Lung (tissue), 12 donors: Measurements from ENCODE around the gene HSPG2. TPM values are rescaled to one million over a fixed set of nuclear protein-coding genes. Genes with fewer than 3 reads are reported as not detected.

Source experiments
- ATAC-seq: fragments of 200-7000 bp; cut with Tn5 transposase; one replicate; pipeline ENCODE4 v1.9.1; 2020; ENCODE audit warnings: moderate number of reproducible peaks; ENCODE audit not compliant: insufficient read depth, low FRiP score
- DNase-seq, 3 donors: peaks; one replicate each; pipeline ENCODE4 v3.0.0-alpha.2; 2013 to 2017
- H3K27ac ChIP-seq, 2 donors: one replicate each; pipeline ENCODE4 v1.5.1; 2013; ENCODE audit warnings: mild to moderate bottlenecking in 2 of 2, moderate library complexity in 2 of 2, control low read depth in 1 of 2, inconsistent platforms in 1 of 2, low read depth in 1 of 2, low read length in 1 of 2
- H3K27me3 ChIP-seq, 3 donors: one replicate each; pipeline ENCODE4 v1.5.1; 2013; ENCODE audit warnings: low read length in 2 of 3; ENCODE audit not compliant: control insufficient read depth in 3 of 3, insufficient read depth in 3 of 3
- H3K36me3 ChIP-seq, 4 donors: one replicate each; pipeline ENCODE4 v1.5.1; 2013; ENCODE audit warnings: low read length in 4 of 4, mild to moderate bottlenecking in 1 of 4, moderate library complexity in 1 of 4; ENCODE audit not compliant: control insufficient read depth in 4 of 4, insufficient read depth in 4 of 4
- H3K4me1 ChIP-seq, 5 donors: one replicate each; pipeline ENCODE4 v1.5.1; 2013; ENCODE audit warnings: low read length in 5 of 5, mild to moderate bottlenecking in 2 of 5, moderate library complexity in 1 of 5; ENCODE audit not compliant: control insufficient read depth in 5 of 5, insufficient read depth in 5 of 5
- H3K4me3 ChIP-seq: one replicate; pipeline ENCODE4 v1.5.1; 2013; ENCODE audit warnings: mild to moderate bottlenecking, control low read depth, moderate library complexity
- H3K9ac ChIP-seq, 2 donors: one replicate each; pipeline ENCODE4 v1.5.1; 2013; ENCODE audit warnings: low read length in 2 of 2, control low read depth in 1 of 2; ENCODE audit not compliant: insufficient read depth in 1 of 2
- H3K9me3 ChIP-seq, 4 donors: one replicate each; pipeline ENCODE4 v1.5.1; 2013; ENCODE audit warnings: low read length in 3 of 4, mild to moderate bottlenecking in 1 of 4, moderate library complexity in 1 of 4; ENCODE audit not compliant: control insufficient read depth in 4 of 4, insufficient read depth in 3 of 4
- CTCF ChIP-seq: IDR thresholded peaks from 2 replicates; pipeline ENCODE4 v1.5.1; 2012; ENCODE audit warnings: mild to moderate bottlenecking; ENCODE audit errors: control extremely low read depth, extremely low read depth
- WGBS, 2 donors: extraction: QIAGEN DNeasy Blood & Tissue Kit; methylation state at CpG; one replicate each; pipeline ENCODE4 v1.1.7; 2013; 5-methylcytosine and 5-hydroxymethylcytosine counted together
- polyA plus RNA-seq, 2 donors: library from polyadenylated mRNA; stranded (reverse); fragments of 200-250 nt; gene quantifications; one replicate each; pipeline ENCODE4 v1.2.1, GENCODE V29; 2013
- total RNA-seq, 2 donors: library from RNA; depleted of rRNA in 1 of 2; stranded (reverse); fragments of >200 nt in 1 of 2; gene quantifications; one replicate each; pipeline ENCODE4 v1.2.1, GENCODE V29; 2014 to 2021
- donor health status: control.
- donor health status: control.
- donor health status: Bipolar disorder and iron deficiency.
- donor health status: healthy.
- donor health status: DM: yes; HTN: yes; CAD: no.

HSPG2 gene
- total and polyA plus RNA-seq, 4 donors: 58.0 to 335 (median 140) TPM

- no peak for ATAC-seq
These were observed 84.0 kb downstream of the HSPG2 start for GRCh38 chr1:21853131-21853427.

GRCh38 chr1:21852282-21853130, 84.6 kb downstream of the HSPG2 start:
- H3K9ac ChIP-seq: no peak overlapping the region
- no peaks in the 10 kb centered on the region for H3K27me3 ChIP-seq
- H3K4me1 ChIP-seq: no peaks in the 10 kb centered on the region
- TF ChIP-seq CTCF: no peak
- WGBS, 2 donors: 87 to 88% methylated on average over 29 of the region's 29 CpGs
- H3K36me3 ChIP-seq: peaks cover 10 to 72% (median 26%) of the 10 kb centered on the region in 4 donors
- DNase-seq (no peak), ATAC-seq (no peak)
- peaks cover 0 to 2% (median 0%) of the 10 kb centered on the region in 4 donors for H3K9me3 ChIP-seq
- H3K27ac ChIP-seq: no peak overlapping the region
- no peak overlapping the region for H3K4me3 ChIP-seq

More at GRCh38 chr1:21853131-21853427, 84.0 kb downstream of the HSPG2 start:
- Histone ChIP-seq H3K4me3 (no peak overlapping the region), H3K27me3 (no peaks in the 10 kb centered on the region), H3K27ac (no peak overlapping the region), H3K36me3 (peaks cover 10 to 70% (median 22%) of the 10 kb centered on the region in 4 donors), H3K9ac (no peak overlapping the region), H3K9me3 (peaks cover 0 to 2% (median 0%) of the 10 kb centered on the region in 4 donors), H3K4me1 (no peaks in the 10 kb centered on the region)
- DNase-seq: no peak
- no peak for TF ChIP-seq CTCF
- 85 to 90% methylated on average over 7 of the region's 7 CpGs for WGBS, 2 donors

- ATAC-seq (no peak), DNase-seq (no peak)
- no peak for TF ChIP-seq CTCF
- no peak overlapping the region for H3K4me3 ChIP-seq
- H3K27me3 ChIP-seq: no peaks in the 10 kb centered on the region
- H3K36me3 ChIP-seq: peaks cover 7 to 71% (median 20%) of the 10 kb centered on the region in 4 donors
- no peaks in the 10 kb centered on the region for H3K4me1 ChIP-seq
- 95 to 96% methylated on average over 33 of the region's 33 CpGs for WGBS, 2 donors
- peaks cover 0 to 2% (median 0%) of the 10 kb centered on the region in 4 donors for H3K9me3 ChIP-seq
- H3K27ac ChIP-seq: no peak overlapping the region
- H3K9ac ChIP-seq: no peak overlapping the region
These were observed 85.5 kb downstream of the HSPG2 start for GRCh38 chr1:21851430-21852250.
